KMS-11 (cell line): Measurements from ENCODE around the gene ECI1.

ENCODE experiments used
- H2AFZ ChIP-seq: fragments of 200-600 bp; sonication (generic); 2 replicates; pipeline ENCODE4 v1.6.1; 2016; ENCODE audit warnings: antibody characterized with exemption, mixed run types, low read depth
- H3K27ac ChIP-seq: fragments of 200-600 bp; sonication (generic); 2 replicates; pipeline ENCODE4 v1.6.1; 2016; ENCODE audit warnings: mild to moderate bottlenecking, mixed run types
- H3K27me3 ChIP-seq: fragments of 200-600 bp; sonication (generic); 2 replicates; pipeline ENCODE4 v1.6.1; 2017; ENCODE audit warnings: mild to moderate bottlenecking, low read depth, mixed run types, moderate library complexity; ENCODE audit not compliant: insufficient read depth
- H3K36me3 ChIP-seq: fragments of 200-600 bp; sonication (generic); 2 replicates; pipeline ENCODE4 v1.6.1; 2017; ENCODE audit warnings: mild to moderate bottlenecking, mixed run types; ENCODE audit not compliant: insufficient read depth
- H3K4me1 ChIP-seq: fragments of 200-600 bp; sonication (generic); 2 replicates; pipeline ENCODE4 v1.6.1; 2016; ENCODE audit warnings: mild to moderate bottlenecking, low read depth, mixed run types; ENCODE audit not compliant: poor library complexity, severe bottlenecking
- H3K4me2 ChIP-seq: fragments of 200-600 bp; sonication (generic); 2 replicates; pipeline ENCODE4 v1.7.0; 2016; ENCODE audit warnings: mild to moderate bottlenecking, mixed run types
- H3K4me3 ChIP-seq: fragments of 200-600 bp; sonication (generic); IDR thresholded peaks from 2 replicates; pipeline ENCODE4 v1.6.1; 2017; ENCODE audit warnings: low read depth, low read length, mixed read lengths; ENCODE audit not compliant: insufficient read depth
- H3K79me2 ChIP-seq: fragments of 200-600 bp; sonication (generic); 2 replicates; pipeline ENCODE4 v1.6.1; 2016; ENCODE audit warnings: low read depth, mixed run types; ENCODE audit not compliant: insufficient read depth
- H3K9ac ChIP-seq: fragments of 200-600 bp; sonication (generic); 2 replicates; pipeline ENCODE4 v1.6.1; 2016; ENCODE audit warnings: mild to moderate bottlenecking, mixed run types
- H4K20me1 ChIP-seq: fragments of 200-600 bp; sonication (generic); 2 replicates; pipeline ENCODE4 v1.6.1; 2016; ENCODE audit warnings: mild to moderate bottlenecking, mixed run types; ENCODE audit not compliant: insufficient read depth
- TF ChIP-seq, protein P1 (sequence below): fragments of 200-600 bp; sonication (generic); conservative IDR thresholded peaks from 2 replicates; pipeline ENCODE4 v1.6.1; 2017; ENCODE audit warnings: low read depth, mild to moderate bottlenecking, antibody characterized with exemption, low read length, moderate library complexity, mixed read lengths

Gene ECI1

DNA sequence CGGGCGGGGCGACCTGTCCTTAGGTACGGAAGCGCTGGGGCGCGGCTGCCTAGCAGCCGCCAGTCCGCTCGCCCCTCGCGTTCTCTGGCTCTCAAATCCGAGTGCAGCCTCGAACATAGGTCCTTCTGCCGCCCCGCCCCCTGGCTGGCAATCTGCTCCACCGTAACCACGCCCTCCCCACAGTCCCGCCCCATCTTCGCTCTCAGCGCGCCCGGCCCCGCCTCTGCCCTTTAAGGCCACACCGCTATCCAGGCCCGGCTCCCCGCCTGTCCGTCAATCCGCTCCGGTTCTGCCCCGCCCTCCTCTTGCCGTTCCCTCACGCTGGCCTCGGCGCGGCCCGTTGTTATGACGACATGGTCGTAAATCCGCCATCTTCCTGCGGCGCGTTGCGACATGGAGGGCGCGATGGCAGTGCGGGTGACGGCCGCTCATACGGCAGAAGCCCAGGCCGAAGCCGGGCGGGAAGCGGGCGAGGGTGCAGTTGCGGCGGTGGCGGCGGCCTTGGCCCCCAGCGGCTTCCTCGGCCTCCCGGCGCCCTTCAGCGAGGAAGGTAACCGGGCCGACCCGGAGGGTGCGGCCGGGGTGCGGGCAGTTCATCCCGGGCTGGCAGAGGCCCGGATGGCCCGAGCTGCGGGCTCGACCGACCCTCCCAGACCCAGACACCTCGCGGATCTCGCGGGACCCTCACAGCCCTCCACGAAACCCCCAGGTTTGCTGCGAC, 28.0 kb downstream of the ECI1 start, which contains the start of gene E4F1:
Gene E4F1 (plus strand): TSS at position 371 of the 721 bp plus-strand sequence. CDS start 23 bp downstream, at position 394.
- peak within 1 kb of the TSS; percentile 99 for H3K4me2 ChIP-seq
- H3K36me3 ChIP-seq: no peaks in the 10 kb centered on the region
- peak within 1 kb of the TSS; percentile 88 for H3K9ac ChIP-seq
- no peaks in the 10 kb centered on the region for H3K27me3 ChIP-seq
- peak within 1 kb of the TSS; percentile 75 for H2AFZ ChIP-seq
- no peak within 1 kb of the TSS for H3K4me3 ChIP-seq
- H4K20me1 ChIP-seq: no peaks in the 10 kb centered on the region
- TF ChIP-seq, protein P1, sequence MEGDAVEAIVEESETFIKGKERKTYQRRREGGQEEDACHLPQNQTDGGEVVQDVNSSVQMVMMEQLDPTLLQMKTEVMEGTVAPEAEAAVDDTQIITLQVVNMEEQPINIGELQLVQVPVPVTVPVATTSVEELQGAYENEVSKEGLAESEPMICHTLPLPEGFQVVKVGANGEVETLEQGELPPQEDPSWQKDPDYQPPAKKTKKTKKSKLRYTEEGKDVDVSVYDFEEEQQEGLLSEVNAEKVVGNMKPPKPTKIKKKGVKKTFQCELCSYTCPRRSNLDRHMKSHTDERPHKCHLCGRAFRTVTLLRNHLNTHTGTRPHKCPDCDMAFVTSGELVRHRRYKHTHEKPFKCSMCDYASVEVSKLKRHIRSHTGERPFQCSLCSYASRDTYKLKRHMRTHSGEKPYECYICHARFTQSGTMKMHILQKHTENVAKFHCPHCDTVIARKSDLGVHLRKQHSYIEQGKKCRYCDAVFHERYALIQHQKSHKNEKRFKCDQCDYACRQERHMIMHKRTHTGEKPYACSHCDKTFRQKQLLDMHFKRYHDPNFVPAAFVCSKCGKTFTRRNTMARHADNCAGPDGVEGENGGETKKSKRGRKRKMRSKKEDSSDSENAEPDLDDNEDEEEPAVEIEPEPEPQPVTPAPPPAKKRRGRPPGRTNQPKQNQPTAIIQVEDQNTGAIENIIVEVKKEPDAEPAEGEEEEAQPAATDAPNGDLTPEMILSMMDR: no peak
- H3K79me2 ChIP-seq: peaks cover 48% of the 10 kb centered on the region
- peaks cover 16% of the 10 kb centered on the region for H3K4me1 ChIP-seq
- H3K27ac ChIP-seq: peak within 1 kb of the TSS; percentile 53

DNA sequence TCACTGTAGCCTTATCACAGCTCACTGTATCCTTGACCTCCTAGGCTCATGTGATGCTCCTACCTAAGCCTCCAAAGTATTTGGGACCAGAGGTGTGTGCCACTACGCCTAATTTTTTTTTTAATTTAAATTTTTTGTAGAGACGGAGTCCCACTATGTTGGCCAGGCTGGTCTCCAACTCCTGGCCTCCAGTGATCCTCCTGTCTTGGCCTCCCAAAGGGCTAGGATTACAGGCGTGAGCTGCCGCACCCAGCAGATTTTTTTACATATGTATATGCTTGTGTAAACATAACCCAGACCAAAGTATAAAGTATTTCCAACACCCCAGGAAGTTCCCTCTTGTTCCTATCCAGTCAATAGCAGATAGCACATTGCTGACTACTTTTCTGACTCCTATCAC, 35.1 kb downstream of the ECI1 start:
- Histone ChIP-seq H2AFZ (no peak overlapping the region), H3K79me2 (peaks cover 15% of the 10 kb centered on the region), H3K27me3 (no peaks in the 10 kb centered on the region), H3K9ac (no peak overlapping the region), H3K4me2 (no peak overlapping the region; the same call in 1 of the 2 replicates), H3K27ac (no peak overlapping the region), H3K4me1 (peaks cover 14% of the 10 kb centered on the region), H3K4me3 (no peak overlapping the region), H4K20me1 (no peaks in the 10 kb centered on the region), H3K36me3 (no peaks in the 10 kb centered on the region)
- TF ChIP-seq, protein P1: no peak

DNA sequence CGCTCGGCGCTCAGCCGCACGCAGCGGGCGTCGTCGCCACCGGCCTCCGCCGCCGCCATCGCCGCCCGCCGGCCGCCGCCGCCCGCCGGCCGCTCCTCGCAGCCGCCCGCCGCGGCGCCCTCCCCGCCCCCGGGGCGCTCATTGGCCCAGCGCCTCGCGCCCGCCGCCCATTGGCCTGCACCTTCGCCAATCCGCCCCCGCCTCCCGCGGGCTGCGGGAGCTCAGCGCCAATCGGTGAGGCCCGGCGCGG, 36.7 kb downstream of the ECI1 start, which contains the start of gene PGP:
Gene PGP (minus strand): TSS at position 122 of the 250 bp plus-strand sequence. CDS start 63 bp downstream, at position 59.
- Histone ChIP-seq H3K79me2 (peaks cover 15% of the 10 kb centered on the region), H4K20me1 (no peaks in the 10 kb centered on the region), H3K36me3 (no peaks in the 10 kb centered on the region), H3K4me1 (peaks cover 14% of the 10 kb centered on the region), H3K9ac (peak within 1 kb of the TSS; percentile 83), H3K27me3 (no peaks in the 10 kb centered on the region), H3K4me3 (no peak within 1 kb of the TSS), H2AFZ (peak within 1 kb of the TSS; percentile 74), H3K27ac (peak within 1 kb of the TSS; percentile 79), H3K4me2 (peak within 1 kb of the TSS; percentile 98)
- TF ChIP-seq, protein P1: no peak

DNA sequence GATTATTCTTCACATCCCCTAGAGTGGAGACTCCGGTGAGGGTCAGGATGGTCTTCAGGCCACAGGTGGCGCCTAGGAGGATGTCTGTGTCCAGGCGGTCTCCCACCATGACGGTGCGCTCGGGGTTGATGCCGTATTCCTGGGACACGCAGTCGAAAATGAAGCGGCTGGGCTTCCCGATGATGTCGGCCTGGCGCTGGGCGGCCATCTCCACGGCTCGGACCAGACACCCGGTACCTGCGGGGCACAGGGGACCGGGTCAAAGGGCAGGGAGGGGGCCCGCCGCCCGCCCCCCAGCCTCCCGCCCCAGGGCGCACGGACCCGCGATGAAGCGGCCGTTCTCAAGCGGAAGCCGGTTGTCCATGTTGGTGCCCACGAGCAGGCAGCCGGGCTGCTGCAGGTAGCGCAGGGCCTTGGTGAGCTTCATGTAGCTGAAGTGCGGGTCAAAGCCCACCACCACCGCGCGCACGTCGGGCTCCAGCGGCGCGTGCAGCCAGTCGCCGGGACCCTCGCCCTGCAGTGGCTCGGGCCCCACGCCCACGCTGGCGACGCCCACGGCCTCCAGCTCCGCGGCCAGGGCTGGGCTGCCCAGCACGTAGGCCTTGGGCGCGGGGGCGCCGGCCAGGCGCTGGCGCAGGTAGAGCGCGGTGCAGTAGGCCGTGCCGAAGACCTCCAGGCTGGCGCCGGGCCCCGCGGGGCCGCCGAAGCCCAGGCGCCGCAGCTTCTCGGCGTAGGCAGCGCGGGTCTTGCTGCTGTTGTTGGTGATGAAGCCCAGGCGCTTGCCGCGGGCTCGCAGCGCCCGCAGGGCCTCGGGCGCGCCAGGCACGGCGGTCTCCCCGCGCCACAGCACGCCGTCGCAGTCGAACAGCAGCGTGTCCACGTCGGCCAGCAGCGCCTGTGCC, 37.3 kb downstream of the ECI1 start:
- peak overlapping the region; percentile 57; the same call in 1 of the 2 replicates for H3K9ac ChIP-seq
- H3K36me3 ChIP-seq: no peaks in the 10 kb centered on the region
- H3K4me1 ChIP-seq: peaks cover 14% of the 10 kb centered on the region
- H4K20me1 ChIP-seq: no peaks in the 10 kb centered on the region
- H3K4me2 ChIP-seq: peak overlapping the region; percentile 98
- H2AFZ ChIP-seq: no peak overlapping the region
- H3K79me2 ChIP-seq: peaks cover 15% of the 10 kb centered on the region
- no peak overlapping the region for H3K4me3 ChIP-seq
- no peaks in the 10 kb centered on the region for H3K27me3 ChIP-seq
- H3K27ac ChIP-seq: peak overlapping the region; percentile 44
- TF ChIP-seq, protein P1: no peak
